ENCODE data around the gene ZFR2.
"Not testable (repeated sequence)": the region's sequence is repeated elsewhere in the genome, so short reads cannot be mapped to it uniquely, and the experiment has no call there.

The ZFR2 gene

GRCh38 chr19:3816566-3817218, 52.1 kb downstream of the ZFR2 start:
- Mint-ChIP-seq H3K4me3 (no peak overlapping the region), H3K27ac (no peak overlapping the region), H3K9me3 (no peaks in the 10 kb centered on the region), H3K27me3 (no peaks in the 10 kb centered on the region), H3K4me1 (peaks cover 51% of the 10 kb centered on the region), H3K36me3 (peaks cover 2% of the 10 kb centered on the region)

GRCh38 chr19:3816148-3816547, 52.7 kb downstream of the ZFR2 start:
- H3K4me3 Mint-ChIP-seq, H3K27me3 Mint-ChIP-seq, H3K9me3 Mint-ChIP-seq, H3K36me3 Mint-ChIP-seq, H3K27ac Mint-ChIP-seq: not testable (repeated sequence)
- peaks cover 49% of the 10 kb centered on the region for H3K4me1 Mint-ChIP-seq

GRCh38 chr19:3814648-3815047, 54.2 kb downstream of the ZFR2 start:
- H3K27me3 Mint-ChIP-seq = no peaks in the 10 kb centered on the region
- H3K9me3 Mint-ChIP-seq = no peaks in the 10 kb centered on the region
- H3K27ac Mint-ChIP-seq = peak overlapping the region; percentile 82
- H3K4me3 Mint-ChIP-seq = peak overlapping the region; percentile 30
- peaks cover 49% of the 10 kb centered on the region for H3K4me1 Mint-ChIP-seq
- H3K36me3 Mint-ChIP-seq = peaks cover 2% of the 10 kb centered on the region

GRCh38 chr19:3813473-3814392, 55.1 kb downstream of the ZFR2 start:
- H3K36me3 Mint-ChIP-seq = peaks cover 2% of the 10 kb centered on the region

GRCh38 chr19:3810708-3811355, 58.0 kb downstream of the ZFR2 start:
- peaks cover 35% of the 10 kb centered on the region for H3K4me1 Mint-ChIP-seq
- no peak overlapping the region for H3K27ac Mint-ChIP-seq

More at GRCh38 chr19:3813473-3814392, 55.1 kb downstream of the ZFR2 start:
- H3K27me3 Mint-ChIP-seq = no peaks in the 10 kb centered on the region
- no peaks in the 10 kb centered on the region for H3K9me3 Mint-ChIP-seq
- H3K4me3 Mint-ChIP-seq = peak overlapping the region; percentile 30
- H3K27ac Mint-ChIP-seq = peak overlapping the region; percentile 82
- peaks cover 46% of the 10 kb centered on the region for H3K4me1 Mint-ChIP-seq

GRCh38 chr19:3809881-3810707, 58.7 kb downstream of the ZFR2 start:
- no peak overlapping the region for H3K27ac Mint-ChIP-seq
- H3K4me3 Mint-ChIP-seq = no peak overlapping the region
- peaks cover 33% of the 10 kb centered on the region for H3K4me1 Mint-ChIP-seq
- peaks cover 2% of the 10 kb centered on the region for H3K36me3 Mint-ChIP-seq
- H3K27me3 Mint-ChIP-seq = no peaks in the 10 kb centered on the region
- no peaks in the 10 kb centered on the region for H3K9me3 Mint-ChIP-seq

More at GRCh38 chr19:3810708-3811355, 58.0 kb downstream of the ZFR2 start:
- Mint-ChIP-seq H3K27me3 (no peaks in the 10 kb centered on the region), H3K9me3 (no peaks in the 10 kb centered on the region), H3K36me3 (peaks cover 2% of the 10 kb centered on the region), H3K4me3 (no peak overlapping the region)

GRCh38 chr19:3808420-3809143, 60.3 kb downstream of the ZFR2 start:
- H3K36me3 Mint-ChIP-seq = peaks cover 2% of the 10 kb centered on the region
- peaks cover 24% of the 10 kb centered on the region for H3K4me1 Mint-ChIP-seq
- H3K9me3 Mint-ChIP-seq = no peaks in the 10 kb centered on the region
- no peaks in the 10 kb centered on the region for H3K27me3 Mint-ChIP-seq
- H3K4me3 Mint-ChIP-seq = no peak overlapping the region
- H3K27ac Mint-ChIP-seq = peak overlapping the region; percentile 55

GRCh38 chr19:3807574-3808354, 61.1 kb downstream of the ZFR2 start:
- peaks cover 2% of the 10 kb centered on the region for H3K36me3 Mint-ChIP-seq
- peak overlapping the region; percentile 86 for H3K27ac Mint-ChIP-seq
- H3K4me3 Mint-ChIP-seq = no peak overlapping the region
- H3K9me3 Mint-ChIP-seq = no peaks in the 10 kb centered on the region
- no peaks in the 10 kb centered on the region for H3K27me3 Mint-ChIP-seq
- H3K4me1 Mint-ChIP-seq = peaks cover 17% of the 10 kb centered on the region

- H3K27ac Mint-ChIP-seq = no peak overlapping the region
- no peaks in the 10 kb centered on the region for H3K9me3 Mint-ChIP-seq
- no peak overlapping the region for H3K4me3 Mint-ChIP-seq
- H3K27me3 Mint-ChIP-seq = no peaks in the 10 kb centered on the region
- no peaks in the 10 kb centered on the region for H3K36me3 Mint-ChIP-seq
- peaks cover 11% of the 10 kb centered on the region for H3K4me1 Mint-ChIP-seq
Measured at GRCh38 chr19:3807131-3807480, 61.7 kb downstream of the ZFR2 start.

- Mint-ChIP-seq H3K4me3 (no peak overlapping the region), H3K36me3 (no peaks in the 10 kb centered on the region), H3K27ac (no peak overlapping the region), H3K27me3 (no peaks in the 10 kb centered on the region), H3K4me1 (peaks cover 18% of the 10 kb centered on the region), H3K9me3 (no peaks in the 10 kb centered on the region)
Measured at GRCh38 chr19:3805859-3806258, 63.0 kb downstream of the ZFR2 start.

GRCh38 chr19:3804429-3804828, 64.4 kb downstream of the ZFR2 start:
- Mint-ChIP-seq H3K27me3 (no peaks in the 10 kb centered on the region), H3K4me3 (no peak overlapping the region), H3K4me1 (peaks cover 24% of the 10 kb centered on the region), H3K9me3 (no peaks in the 10 kb centered on the region), H3K36me3 (no peaks in the 10 kb centered on the region), H3K27ac (no peak overlapping the region)

- Mint-ChIP-seq H3K4me1 (peaks cover 28% of the 10 kb centered on the region), H3K27ac (peak overlapping the region; percentile 74), H3K9me3 (no peaks in the 10 kb centered on the region), H3K4me3 (no peak overlapping the region), H3K36me3 (no peaks in the 10 kb centered on the region), H3K27me3 (no peaks in the 10 kb centered on the region)
Measured at GRCh38 chr19:3803986-3804385, 64.9 kb downstream of the ZFR2 start.

GRCh38 chr19:3803114-3803888, 65.5 kb downstream of the ZFR2 start:
- peak overlapping the region; percentile 41 for H3K27ac Mint-ChIP-seq
- H3K9me3 Mint-ChIP-seq = no peaks in the 10 kb centered on the region
- no peak overlapping the region for H3K4me3 Mint-ChIP-seq
- H3K27me3 Mint-ChIP-seq = no peaks in the 10 kb centered on the region
- H3K36me3 Mint-ChIP-seq = no peaks in the 10 kb centered on the region
- H3K4me1 Mint-ChIP-seq = peaks cover 30% of the 10 kb centered on the region

Data from activated naive CD4-positive, alpha-beta T cell treated with anti-CD3 and anti-CD28 coated beads, Interleukin-2, amount 50 U/mL, for 24 hours (primary cell).